NCI-H1417 treated with DMSO at 0.1 percent for 48 hours (cell line): Measurements from ENCODE around the gene PRMT3.
"Not testable (repeated sequence)": the region's sequence is repeated elsewhere in the genome, so short reads cannot be mapped to it uniquely, and the experiment has no call there.

ENCODE experiments used
- DNase-seq: peaks from one replicate; lab custom pipeline; 2025; lab: John Stamatoyannopoulos, UW

PRMT3 gene

DNA sequence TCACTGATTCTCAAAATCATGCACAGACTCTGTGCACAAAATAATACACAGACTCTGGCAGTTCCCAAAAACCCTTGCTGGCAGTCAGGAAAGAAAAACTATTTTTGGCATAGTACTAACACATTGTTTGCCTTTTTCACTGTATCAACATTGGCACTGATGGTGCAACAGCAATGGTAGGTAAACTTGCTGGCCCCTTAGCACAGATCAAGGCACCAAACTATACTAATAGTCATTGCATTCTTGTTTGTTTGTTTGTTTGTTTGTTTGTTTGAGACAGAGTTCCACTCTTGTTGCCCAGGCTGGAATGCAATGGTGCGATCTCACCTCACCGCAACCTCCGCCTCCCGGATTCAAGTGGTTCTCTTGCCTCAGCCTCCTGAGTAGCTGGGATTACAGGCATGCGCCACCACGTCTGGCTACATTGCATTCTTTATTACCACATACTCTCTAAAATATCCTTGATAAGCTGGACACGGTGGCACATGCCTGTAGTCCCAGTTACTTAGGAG is 130.9 kb downstream of the PRMT3 start:
- no peak for DNase-seq

DNA sequence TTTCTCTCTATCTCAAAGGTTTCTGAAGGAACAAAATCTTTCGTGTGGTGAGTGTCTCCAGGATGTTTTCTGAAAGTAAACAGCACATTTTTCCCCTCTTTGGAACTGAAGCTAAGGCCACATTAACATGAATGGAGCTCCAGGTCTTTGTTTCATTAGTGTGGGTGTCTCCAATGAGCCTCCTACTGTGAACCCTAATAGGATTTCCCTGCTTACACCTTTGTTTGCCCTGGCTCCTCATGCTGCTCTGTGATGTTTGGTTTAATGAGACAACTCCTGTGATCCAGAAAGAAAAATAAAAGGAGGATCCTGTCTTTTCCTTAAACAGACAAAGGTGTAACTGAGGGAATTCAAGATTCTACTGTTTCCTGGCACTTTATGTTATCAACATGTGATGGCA is 135.0 kb downstream of the PRMT3 start:
- no peak for DNase-seq

DNA sequence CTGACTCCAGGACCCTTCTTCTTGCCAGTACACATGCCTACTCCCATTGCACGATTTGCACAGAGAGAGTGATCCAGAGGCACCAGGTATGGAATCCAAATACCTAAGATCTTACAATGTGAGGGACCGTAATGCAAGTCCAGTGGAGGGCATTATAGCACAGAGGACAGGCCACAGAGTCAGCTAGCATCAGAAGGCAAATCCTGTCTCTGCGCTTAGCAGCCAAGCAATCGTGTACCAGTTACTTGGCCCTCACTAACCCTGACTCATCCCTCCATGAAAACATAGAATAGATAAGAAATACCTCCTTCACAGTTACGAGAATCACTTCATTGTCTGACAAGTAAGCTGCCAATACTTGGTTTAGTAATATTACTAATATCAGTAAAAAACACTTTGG is 142.2 kb downstream of the PRMT3 start:
- no peak for DNase-seq

DNA sequence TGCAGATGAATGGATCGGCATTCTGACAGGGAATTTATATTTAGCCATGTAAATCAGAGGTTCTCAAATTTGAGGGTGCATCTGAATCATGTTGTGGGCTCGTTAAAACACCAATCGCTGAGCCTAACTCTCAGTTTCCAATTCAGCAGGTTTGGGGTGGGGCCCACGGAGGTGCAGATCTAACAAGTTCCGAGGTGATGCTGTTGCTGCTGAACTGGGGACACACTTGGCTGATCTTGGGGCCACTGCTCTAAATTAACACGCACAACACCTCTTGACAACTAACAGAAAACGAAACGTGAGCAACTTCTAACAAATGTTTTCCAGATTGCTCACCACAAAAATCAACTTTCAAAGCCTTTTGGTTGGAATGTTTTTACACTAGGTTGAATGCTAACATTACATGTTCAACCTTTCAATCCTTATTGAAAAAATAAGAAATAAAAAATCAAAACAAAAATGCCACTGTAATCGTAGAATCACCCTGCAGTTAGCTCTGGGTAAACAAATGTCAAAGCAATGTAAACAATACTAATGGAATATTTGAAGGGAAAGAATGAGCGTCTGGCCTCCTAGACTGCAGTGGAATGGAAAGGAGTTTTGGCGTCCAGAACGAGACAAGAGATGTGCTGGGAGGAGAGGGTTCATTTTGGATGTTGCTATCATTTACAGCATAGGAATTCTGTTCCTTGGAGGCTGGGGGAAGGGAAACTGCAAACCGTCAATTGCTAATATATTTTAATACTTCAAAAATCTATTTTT is 143.6 kb downstream of the PRMT3 start:
- no peak for DNase-seq

DNA sequence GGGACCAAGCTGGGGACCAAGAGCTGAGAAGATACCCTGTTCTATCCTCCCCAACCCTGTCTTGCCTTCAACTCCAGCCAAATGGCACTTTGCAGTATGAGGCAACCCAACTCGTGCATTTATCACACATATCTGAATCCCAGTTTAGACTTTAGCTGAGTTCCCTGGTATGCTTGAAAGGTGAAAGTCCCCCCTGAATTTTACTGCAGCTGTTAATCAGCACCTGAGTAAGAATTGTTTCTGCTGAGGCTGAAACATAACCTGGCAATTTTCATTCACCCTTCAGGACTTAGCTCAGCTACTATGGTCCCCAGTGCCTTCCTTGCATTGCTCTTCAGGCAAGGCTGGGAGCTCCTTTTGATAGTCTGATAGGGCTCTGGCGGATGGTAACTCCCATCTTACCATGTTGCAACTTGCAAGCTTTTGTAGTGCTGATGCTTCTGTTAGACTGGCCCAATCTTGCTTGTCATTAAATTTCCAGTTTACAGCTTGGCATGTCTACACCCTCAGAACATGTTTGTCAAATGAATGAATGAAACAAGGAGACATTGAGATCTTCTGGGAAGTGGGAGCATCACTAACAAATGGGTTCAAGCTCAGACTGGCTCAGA is 147.9 kb downstream of the PRMT3 start:
- no peak for DNase-seq

DNA sequence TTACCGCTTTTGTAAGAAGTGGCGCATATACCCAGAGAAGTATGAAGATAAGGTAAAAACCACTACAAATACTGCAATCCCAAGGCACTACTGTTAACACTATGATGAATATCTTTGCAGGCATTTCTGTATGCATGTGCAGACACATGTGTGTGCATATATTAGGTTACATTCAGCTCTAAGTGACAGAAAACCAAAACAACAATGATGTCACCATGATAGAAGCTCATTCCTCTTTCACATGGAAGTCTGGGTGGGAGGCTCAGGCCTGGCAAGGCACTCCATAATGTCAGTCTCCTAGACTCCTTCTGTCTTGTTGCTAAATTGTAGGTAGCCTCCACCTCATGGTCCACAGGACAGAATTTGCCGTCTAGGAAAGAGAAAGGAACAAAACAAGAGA is 148.8 kb downstream of the PRMT3 start:
- no peak for DNase-seq

DNA sequence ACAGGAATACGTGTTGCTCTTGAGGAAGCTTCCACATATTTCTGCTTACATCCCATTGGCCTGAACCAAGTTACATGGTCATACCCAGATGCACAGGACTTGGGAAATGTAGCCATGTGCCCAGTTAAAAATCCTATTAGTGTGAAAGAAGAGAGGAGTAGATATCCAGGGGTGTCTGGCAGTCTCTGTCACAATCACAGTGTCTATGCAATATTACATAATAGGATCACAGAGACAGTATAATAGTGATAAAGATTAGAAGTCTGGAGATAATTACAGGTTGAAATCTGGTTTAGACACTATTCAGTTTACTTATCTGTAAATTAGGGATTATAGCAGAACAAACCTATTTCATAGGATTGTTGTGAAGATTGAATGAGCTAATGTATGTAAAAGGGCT is 149.3 kb downstream of the PRMT3 start:
- no peak for DNase-seq

DNA sequence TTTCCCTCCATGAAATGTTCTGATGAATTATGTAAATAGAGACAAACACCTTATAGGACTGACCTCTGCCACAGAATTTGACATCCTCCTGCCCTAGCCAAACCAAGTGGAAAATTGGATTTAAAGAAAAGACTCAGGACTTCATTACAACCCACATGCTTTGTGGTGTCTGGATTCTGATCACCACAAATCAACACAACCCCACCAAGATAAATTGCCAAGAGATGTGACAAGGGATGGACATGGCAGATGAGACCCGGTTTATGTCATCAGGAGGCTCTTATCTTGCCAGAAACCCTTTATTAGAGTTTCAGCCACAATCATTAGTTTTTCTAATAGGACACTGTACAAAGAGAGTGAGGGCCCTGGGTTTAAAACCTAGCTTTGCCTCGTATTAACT is 154.0 kb downstream of the PRMT3 start:
- no peak for DNase-seq

DNA sequence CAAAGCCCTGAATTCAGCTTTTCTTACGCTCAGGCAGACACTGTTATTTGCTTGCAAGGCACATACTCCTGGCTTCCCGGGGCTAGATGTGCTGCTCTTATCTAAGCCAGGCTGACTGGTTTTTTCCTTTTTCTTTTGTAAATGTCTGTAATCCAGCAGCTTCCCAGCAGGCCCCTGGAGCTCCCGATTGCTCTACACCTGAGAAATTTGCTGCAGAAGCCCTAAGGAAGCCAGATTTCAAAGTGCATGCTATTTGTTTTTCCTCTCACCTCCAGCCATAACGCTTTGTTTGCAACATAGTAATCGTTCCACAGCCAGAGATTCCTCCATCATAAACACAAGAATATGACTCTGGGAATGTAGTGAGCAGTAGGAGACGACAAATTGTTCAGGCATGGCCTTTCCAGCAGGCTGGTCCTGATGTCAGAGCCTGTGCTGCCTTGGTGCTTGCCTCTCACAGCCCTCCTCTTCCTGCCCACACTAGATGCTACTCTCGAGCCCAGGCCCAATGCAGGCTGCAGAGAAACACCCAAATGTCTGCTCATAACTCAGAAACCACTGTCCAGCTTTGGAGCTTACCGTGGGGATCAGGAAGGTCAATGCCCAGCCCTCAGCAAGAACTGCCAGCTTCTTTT is 157.2 kb downstream of the PRMT3 start:
- DNase-seq = no peak

DNA sequence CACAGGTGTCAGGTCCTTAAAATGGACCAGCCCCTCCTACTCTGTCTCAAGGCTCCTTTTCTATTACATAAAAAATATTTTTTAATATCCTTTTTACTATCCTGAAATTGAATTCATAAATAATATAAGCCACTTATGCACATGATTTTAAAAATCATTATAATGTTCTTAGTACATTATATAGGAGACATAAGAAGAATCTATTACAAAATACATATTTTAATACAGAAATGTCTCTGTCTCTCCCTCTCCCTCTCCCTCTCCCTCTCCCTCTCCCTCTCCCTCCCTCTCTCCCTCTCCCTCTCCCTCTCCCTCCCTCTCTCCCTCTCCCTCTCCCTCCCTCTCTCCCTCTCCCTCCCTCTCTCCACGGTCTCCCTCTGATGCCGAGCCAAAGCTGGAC is 159.9 kb downstream of the PRMT3 start:
- DNase-seq = no peak

DNA sequence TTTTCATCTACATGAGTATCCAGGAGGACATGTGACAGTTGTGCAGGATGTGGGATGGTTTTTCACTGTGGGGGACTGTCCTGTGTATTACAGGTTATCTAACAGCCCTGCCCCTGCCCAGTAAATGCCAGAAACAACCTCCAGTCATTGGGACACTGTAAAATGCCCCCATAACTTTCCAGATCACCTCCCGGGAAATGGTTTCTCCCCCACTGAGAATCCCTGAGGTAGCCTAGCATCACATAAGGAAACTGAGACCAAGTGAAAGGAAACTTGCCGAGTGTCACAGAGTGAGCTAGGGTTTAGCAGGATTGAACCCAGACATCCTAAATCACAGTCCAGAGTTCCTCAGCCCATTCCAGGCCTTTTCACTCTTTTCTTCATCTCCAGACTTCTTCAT is 163.6 kb downstream of the PRMT3 start:
- DNase-seq = no peak

DNA sequence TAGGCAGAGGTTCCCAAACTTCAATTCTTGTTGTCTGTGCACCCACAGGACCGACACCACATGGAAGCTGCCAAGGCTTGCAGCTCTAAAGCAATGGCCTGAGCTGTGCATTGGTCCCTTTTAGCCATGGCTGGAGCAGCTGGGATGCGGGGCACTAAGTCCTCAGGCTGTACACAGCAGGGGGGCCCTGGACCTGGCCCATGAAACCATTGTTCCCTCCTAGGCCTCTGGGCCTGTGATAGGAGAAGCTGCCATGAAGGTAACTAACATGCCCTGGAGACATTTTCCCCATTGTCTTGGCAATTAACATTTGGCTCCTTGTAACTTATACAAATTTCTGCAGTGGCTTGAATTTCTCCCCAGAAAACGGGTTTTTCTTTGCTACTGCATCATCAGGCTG is 168.3 kb downstream of the PRMT3 start:
- no peak for DNase-seq

DNA sequence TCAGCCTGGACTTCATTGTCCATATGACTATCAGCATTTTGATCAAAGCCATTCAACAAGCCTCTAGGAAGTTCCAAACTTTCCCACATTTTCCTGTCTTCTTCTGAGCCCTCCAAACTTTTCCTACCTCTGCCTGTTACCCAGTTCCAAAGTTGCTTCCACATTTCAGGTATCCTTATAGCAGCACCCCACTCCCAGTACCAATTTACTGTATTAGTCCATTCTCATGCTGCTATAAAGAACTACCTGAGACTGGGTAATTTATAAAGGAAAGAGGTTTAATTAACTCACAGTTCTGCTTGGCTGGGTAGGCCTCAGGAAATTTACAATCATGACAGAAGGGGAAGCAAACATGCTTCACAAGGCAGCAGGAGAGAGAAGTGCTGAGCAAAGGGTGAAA is 168.9 kb downstream of the PRMT3 start:
- DNase-seq = not testable (repeated sequence)

DNA sequence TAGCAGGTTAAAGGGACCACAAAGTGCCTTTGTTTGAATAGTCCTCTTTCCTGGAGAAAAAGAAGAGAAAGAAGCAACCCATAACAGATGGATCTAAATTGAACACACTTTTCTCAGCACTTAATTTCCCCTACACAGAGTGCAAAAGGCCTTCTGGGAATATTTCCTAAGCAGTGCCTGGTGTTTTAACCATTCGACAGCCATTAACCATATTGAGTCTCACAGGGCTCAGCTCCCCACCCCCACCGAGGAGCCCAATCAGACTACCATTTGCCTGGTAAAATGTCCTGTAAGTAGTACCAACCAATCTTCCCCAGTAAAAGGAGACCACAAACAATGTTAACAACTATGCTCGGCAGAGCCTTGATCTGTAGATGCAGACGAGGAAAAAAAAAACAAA is 171.2 kb downstream of the PRMT3 start:
- DNase-seq = no peak
